Fibroblast of skin of left biceps (primary cell): ENCODE data around the gene TRIM16.
"Not testable (repeated sequence)": the region's sequence is repeated elsewhere in the genome, so short reads cannot be mapped to it uniquely, and the experiment has no call there.

ENCODE experiments used
- DNase-seq, 2 experiments: peaks; one replicate each; pipeline ENCODE4 v3.0.0-alpha.2; 2013; ENCODE audit warnings: low read depth in 2 of 2

TRIM16 gene

GRCh38 chr17:15658296-15658695, 25.8 kb downstream of the TRIM16 start:
- DNase-seq: no peak

DNA sequence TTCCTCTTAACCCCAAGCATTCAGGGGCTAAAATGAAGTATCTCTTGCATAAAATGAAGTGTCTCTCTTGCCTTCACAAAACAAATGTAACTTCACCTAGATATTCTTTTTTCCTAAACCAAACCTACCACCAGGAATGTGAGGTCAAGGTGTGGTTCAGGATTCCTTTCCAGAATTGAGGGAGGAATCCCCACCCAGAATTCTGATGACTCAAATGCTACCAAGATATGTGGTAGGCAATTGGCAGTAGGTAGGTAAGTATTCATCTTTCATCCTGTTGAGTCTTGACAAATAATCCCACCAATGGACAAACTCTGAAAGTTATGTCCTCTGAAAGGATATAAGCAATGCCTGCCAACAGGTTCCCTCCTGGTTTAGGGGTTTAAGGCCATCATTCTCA, 26.2 kb downstream of the TRIM16 start:
- DNase-seq: no peak

DNA sequence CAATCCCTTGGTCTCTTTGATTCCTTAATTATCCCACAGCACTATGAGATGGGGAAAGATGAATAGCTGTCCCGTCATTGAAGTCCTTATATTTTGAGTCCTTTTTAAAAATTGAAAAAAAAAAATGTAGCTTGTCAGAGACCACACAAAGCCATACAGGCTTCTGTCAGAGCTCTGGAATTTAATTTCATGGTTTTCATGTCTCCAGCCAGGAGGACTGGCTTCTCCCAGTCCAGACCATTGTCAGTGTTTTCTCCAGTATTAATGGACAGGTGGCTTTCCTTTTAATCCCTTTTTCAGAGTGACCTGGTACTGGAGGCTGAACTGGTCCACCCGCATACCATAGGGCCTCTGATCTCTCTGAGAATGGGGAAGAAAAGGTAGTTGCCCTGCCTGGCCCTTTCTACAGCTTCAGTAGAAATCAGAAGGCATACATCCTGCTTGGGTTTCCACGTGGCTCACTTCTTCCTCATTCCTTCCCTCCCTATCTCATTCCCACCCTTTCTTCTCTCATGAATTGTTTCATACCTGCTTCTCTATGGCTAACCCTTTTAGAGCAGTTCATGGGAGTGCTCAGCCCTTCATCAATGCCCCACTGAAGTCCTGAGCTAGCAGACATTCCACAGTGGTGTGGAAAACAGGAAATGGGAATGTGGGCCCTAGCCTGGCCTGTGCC, 29.1 kb downstream of the TRIM16 start:
- no peak for DNase-seq

DNA sequence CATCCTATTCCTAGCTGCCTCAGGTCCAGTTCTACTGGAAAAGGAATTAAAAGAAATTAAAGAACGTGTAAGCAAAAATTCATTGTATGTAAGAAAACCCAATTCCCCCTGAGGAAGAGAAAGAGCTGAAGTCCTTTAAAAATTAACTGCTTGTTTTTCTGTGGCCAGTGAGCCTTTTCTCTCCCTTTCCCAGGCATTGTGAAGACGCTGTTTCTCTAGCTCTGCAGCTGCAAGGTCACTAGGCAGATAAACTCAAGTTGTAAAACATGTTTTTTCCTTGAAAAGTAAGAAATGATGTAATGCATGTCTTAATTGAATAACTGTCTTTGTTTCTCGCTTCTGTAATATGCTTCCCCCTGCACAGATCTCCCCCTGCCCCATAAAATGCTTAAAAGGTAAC, 29.7 kb downstream of the TRIM16 start:
- not testable (repeated sequence) for DNase-seq

GRCh38 chr17:15652960-15653359, 31.2 kb downstream of the TRIM16 start:
- no peak for DNase-seq

DNA sequence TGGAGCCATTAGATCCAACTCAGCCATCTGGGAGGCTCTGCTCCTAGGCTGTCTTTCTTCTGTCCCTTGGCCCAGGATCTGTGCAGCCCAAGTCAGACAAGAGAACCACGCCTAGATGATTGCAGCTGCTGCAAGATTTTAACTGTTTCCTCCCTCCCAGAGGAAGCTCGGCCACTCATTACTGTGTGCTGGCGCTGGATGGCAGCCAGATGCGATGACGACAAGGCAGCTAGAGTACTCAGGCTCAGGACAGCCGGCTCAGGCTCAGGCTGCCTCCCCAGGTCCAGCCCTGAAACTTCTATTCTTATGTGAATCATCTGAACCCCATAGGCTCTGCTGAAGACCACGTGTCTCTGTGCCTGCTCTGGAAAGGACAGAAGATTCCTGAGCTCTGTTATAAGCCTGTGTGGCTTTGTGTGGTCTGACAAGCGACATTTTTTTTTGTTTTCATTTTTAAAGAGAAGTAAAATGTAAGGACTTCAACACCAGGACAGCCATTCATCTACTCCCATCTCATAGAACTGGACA, 32.5 kb downstream of the TRIM16 start:
- DNase-seq: peak; percentile 91

DNA sequence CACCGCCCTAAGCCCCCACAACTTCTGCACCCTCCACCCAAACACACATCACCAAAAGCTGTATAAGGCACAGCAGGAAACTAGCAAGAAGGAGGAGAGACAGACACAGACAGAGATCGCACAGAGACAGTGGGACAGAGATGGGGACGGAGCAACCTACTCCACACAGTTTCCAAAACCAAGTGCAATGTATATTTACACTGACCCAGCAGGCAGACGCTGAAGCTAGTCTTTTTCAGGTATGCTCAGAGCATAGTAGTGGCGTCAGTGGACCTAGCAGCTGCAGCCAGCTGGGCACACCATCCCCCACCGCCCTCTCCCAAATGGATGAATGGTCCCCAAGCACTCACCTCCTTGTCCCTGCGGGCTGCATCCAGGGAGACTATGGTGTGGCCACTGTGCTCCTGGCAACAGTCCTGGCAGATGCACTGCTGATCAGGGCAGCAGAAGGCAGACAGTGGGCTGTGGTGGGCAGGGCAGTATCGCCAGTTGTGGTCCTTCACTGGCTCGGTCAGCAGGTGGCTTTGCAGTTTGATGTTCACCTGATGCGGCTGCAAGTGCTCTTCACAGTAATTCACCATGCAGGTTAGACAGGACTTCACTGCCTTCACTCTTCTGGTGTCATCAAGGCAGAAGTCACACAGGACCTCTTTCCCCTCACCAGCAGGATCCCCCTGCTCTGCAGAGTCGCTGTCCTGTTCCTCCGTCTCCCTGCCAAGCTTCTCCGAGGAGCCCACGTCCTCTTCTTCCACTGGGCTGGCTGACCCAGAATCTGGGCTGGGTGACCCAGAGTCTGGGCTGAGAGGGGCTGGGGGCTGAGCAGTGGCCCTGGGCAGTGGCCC, 33.1 kb downstream of the TRIM16 start:
- no peak for DNase-seq

- no peak for DNase-seq
Observed at GRCh38 chr17:15649861-15650421, 34.2 kb downstream of the TRIM16 start.

DNA sequence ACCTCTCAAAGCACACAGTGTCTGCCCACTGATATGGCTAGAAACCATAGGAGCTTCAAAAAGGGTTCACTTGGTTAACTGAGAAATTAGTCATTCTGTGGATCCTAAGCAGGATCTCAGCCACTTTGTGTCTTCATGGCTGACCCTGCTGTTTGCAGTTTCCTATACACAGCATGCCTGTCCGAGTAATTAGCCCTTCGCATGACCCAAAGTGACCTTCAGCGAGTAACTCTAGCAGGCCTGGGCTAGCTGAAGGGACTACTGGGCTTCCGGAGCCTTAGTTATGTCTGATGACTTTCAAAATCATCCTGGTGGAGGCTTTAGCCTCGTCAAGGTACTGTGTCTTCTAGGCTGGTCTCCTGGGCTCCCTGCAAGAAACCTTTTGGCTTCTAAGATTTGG, 35.7 kb downstream of the TRIM16 start:
- DNase-seq: no peak

- DNase-seq: not testable (repeated sequence)
Observed at GRCh38 chr17:15645942-15646312, 38.2 kb downstream of the TRIM16 start.

DNA sequence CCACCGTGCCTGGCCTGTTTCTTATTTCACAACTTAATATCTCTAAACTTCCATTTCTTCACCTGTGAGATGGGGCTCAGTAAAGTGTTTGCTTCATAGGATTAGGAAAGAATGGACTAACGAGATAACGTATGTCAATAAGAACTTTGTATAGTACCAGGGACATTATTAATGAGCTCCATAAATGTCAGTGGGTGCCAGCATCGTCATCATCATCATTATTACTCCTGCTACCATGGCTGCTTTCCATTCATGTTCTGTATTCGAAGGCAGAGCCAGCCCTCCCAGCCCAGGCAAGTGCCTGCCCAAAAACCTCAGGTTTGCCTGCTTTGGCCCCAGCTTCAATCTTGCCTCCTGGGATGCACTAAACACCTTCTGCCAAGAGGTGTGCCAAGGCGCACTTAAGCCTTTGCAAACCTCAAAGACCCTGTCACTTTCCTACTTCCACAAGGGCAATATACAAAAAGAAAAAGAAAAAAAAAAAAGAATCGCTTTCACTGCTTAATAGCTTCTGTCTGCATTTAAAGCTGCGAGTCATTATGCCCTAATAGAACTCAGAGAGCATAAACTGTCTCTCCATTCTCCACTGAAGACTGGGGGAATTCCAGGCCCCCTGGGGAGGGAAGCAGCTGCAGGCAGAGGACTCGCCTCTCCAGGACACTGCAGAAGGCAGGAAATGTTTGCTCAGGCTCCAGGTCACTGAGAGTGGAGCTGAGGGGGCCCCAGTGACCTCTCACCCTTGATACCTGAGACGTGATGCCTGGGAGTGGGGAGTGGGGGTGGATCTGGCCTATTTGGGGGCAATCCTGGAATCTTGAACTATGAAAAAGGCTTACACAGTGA, 38.8 kb downstream of the TRIM16 start:
- DNase-seq: not testable (repeated sequence)

GRCh38 chr17:15642505-15643251, 41.4 kb downstream of the TRIM16 start:
- not testable (repeated sequence) for DNase-seq

DNA sequence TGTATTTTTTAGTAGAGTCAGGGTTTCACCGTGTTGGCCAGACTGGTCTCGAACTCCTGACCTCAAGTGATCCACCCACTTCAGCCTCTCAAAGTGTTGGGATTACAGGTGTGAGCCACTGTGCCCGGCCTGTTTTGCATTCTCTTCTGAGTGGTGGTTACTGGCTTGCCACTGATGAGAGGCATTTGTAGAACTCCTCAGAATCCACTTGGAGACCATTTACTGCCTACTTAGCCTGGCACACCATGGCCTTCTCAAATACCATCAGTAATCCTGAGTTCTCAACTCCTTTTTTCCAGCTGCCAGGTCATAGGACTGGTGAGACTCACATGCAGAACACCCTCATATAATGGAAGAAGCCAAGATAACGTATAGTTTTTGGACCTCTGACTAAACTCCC, 42.1 kb downstream of the TRIM16 start:
- DNase-seq: not testable (repeated sequence)

- DNase-seq: not testable (repeated sequence)
Observed at GRCh38 chr17:15630930-15631453, 53.1 kb downstream of the TRIM16 start.

- DNase-seq: not testable (repeated sequence)
Observed at GRCh38 chr17:15629991-15630390, 54.1 kb downstream of the TRIM16 start.

DNA sequence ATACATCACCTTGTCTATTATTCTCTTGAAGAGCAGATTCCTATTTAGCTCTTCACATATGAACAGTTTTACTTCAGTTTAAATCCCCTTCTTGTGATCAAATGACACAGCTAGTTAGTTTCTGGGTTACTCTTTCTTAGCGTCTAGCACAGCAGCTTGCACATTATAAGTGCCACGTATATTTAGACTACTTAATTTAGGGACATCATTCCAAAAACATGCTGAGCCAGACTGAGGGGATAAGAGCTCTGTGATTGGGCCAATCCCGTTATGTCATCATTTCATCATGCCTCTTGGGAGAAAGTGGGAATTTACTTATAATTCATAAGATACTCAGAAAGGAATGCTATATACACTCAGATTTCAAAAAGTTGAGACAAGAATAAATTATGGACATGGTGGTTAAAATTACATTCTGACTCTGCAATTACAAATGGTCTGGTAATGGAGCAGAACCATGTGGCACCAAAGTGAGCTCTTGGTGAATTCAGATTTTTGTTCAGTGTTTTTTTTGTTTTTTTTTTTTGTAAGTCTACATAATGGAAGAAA, 60.4 kb downstream of the TRIM16 start:
- not testable (repeated sequence) for DNase-seq

GRCh38 chr17:15623255-15623654, 60.9 kb downstream of the TRIM16 start:
- DNase-seq: not testable (repeated sequence)

- DNase-seq: not testable (repeated sequence)
Observed at GRCh38 chr17:15622124-15622523, 62.0 kb downstream of the TRIM16 start.

DNA sequence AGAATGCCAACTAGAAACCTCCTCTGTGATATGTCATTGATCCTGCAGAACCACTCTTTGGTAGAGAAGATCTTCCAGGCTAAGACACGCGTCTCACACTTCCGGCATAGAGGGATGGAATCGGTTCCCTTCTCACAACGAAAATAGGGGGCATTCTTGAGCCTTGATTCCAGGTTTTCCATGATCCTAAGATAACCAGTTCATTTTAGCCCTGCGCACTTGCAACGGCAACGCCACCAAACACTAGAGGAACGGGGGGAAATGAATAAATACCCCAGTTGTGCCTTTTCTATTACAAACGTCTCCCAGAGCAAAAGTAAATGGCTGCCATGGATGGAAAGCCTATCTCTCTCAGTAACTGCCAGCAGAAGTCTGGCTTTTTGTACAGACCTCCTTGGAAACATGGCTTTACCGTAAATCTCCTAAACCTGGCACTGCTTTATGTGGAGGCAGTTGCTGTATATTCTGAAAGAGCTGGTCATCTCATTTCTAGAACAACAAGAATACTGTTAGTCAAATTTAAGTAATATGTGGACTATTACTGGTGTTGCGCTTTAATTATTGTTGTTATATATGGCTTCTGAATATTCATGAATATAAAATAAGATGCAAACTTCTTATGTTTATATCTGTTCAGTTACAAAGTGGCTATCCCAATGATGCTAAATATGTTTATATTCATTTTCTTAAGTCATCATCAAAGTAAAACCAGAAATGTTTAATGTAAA, 64.6 kb downstream of the TRIM16 start, which contains the start of gene FBXW10B:
FBXW10B (minus strand) TSS at position 374 of the 728 bp plus-strand sequence; CDS start at position 182, 192 bp downstream.
- DNase-seq: not testable (repeated sequence)
